Measurements from ENCODE around the gene SYTL4.
A peak's percentile ranks its signal among the peaks of the same experiment; 100 is the strongest.

The SYTL4 gene

DNA sequence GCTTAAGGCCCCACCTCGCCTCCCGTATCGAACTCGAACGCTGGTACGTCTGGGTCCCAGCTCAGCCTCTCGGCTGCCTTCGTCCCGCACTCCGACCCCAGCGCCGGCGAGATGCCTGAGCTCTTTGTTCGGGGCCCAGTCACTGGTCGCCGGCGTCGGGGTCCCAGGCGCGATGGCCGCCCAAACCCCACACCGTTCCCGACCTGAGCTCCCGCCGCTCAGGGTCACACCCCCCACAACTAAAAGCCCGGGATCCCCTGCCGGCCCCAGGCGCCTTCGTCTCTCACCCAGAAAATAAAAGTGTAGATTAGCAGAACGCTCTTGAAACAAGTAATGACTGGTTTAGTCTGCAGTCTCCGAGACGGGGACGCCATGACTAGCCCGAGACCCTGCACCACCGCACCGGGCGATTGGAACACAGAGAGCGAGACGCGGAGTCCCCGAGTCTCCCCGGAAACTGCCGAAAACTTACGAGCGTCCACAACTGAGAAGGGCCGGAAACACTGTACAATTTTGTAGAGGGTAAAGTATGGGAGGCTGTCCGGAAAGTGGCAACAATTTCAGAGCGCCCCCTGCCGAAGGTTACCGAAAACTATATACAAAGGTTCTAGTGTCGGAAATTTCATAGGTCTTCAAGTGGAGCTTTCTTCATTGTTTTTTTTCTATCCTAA lies 95.5 kb downstream of the SYTL4 start, which contains the start of gene TSPAN6:
TSS of gene TSPAN6 (minus strand) at position 486 of the 671 bp plus-strand sequence. CDS start at position 374, 112 bp downstream.
- no peak for TF ChIP-seq EZH2phosphoT487 (IDR thresholded peaks at IDR 0.05; ENCODE audit: borderline replicate concordance)
- TF ChIP-seq, protein P1, sequence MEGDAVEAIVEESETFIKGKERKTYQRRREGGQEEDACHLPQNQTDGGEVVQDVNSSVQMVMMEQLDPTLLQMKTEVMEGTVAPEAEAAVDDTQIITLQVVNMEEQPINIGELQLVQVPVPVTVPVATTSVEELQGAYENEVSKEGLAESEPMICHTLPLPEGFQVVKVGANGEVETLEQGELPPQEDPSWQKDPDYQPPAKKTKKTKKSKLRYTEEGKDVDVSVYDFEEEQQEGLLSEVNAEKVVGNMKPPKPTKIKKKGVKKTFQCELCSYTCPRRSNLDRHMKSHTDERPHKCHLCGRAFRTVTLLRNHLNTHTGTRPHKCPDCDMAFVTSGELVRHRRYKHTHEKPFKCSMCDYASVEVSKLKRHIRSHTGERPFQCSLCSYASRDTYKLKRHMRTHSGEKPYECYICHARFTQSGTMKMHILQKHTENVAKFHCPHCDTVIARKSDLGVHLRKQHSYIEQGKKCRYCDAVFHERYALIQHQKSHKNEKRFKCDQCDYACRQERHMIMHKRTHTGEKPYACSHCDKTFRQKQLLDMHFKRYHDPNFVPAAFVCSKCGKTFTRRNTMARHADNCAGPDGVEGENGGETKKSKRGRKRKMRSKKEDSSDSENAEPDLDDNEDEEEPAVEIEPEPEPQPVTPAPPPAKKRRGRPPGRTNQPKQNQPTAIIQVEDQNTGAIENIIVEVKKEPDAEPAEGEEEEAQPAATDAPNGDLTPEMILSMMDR (conservative IDR thresholded peaks at IDR 0.05; ENCODE audit: low read length) = 0 out of 2 replicates have a peak, but pooled peaks have one; percentile 19
- H3K9me2 ChIP-seq (replicated peaks; ENCODE audit: low read depth, low read length) = no peaks in the 10 kb centered on the region
- no peaks in the 10 kb centered on the region for H3K79me2 ChIP-seq (ENCODE audit: insufficient read depth, low read length)
- no peaks in the 10 kb centered on the region for H3K4me1 ChIP-seq (ENCODE audit: insufficient read depth, low read length, poor library complexity, severe bottlenecking)
- H4K20me1 ChIP-seq (ENCODE audit: insufficient read depth, low read length, poor library complexity, severe bottlenecking) = no peaks in the 10 kb centered on the region
- no peaks in the 10 kb centered on the region for H3K9me3 ChIP-seq (ENCODE audit: insufficient read depth, low read depth, low read length)
- H3K4me2 ChIP-seq (ENCODE audit: low read depth, low read length, poor library complexity, severe bottlenecking) = no peak within 1 kb of the TSS
- no peaks in the 10 kb centered on the region for H3F3A ChIP-seq (ENCODE audit: low read depth)
- H3K27me3 ChIP-seq (ENCODE audit: insufficient read depth, low read length, poor library complexity, severe bottlenecking) = no peaks in the 10 kb centered on the region
- H3K9ac ChIP-seq (ENCODE audit: low read depth, low read length, poor library complexity, severe bottlenecking) = no peak within 1 kb of the TSS
- H2AFZ ChIP-seq (ENCODE audit: low read length) = no peak within 1 kb of the TSS
- H3K4me3 ChIP-seq (ENCODE audit: low read length, poor library complexity, severe bottlenecking) = no peak within 1 kb of the TSS
- H3K36me3 ChIP-seq (ENCODE audit: insufficient read depth, low read length) = no peaks in the 10 kb centered on the region

DNA sequence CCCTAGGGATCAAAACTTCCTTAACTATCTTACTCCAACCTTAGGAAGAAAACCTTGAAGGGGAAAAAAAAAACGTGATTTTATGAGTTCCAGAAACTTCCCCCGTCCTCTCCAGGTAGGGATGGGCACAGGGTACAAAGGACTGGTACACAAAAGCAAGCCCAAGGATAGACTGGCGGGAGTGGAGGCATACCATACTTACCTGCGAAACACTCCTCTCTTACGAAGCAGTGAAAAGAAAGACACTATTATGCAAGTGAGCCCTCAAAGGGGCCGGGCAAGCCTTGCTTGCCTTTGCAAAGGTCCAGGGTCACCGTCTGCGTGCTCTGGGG lies 96.0 kb downstream of the SYTL4 start:
- no peaks in the 10 kb centered on the region for H3K9me3 ChIP-seq (ENCODE audit: insufficient read depth, low read depth, low read length)
- TF ChIP-seq, protein P1 (conservative IDR thresholded peaks at IDR 0.05; ENCODE audit: low read length) = no peak
- no peak for TF ChIP-seq EZH2phosphoT487 (IDR thresholded peaks at IDR 0.05; ENCODE audit: borderline replicate concordance)
- H3K9ac ChIP-seq (ENCODE audit: low read depth, low read length, poor library complexity, severe bottlenecking) = no peak overlapping the region
- no peaks in the 10 kb centered on the region for H3F3A ChIP-seq (ENCODE audit: low read depth)
- H3K27me3 ChIP-seq (ENCODE audit: insufficient read depth, low read length, poor library complexity, severe bottlenecking) = no peaks in the 10 kb centered on the region
- no peaks in the 10 kb centered on the region for H3K79me2 ChIP-seq (ENCODE audit: insufficient read depth, low read length)
- H3K36me3 ChIP-seq (ENCODE audit: insufficient read depth, low read length) = no peaks in the 10 kb centered on the region
- no peaks in the 10 kb centered on the region for H3K9me2 ChIP-seq (replicated peaks; ENCODE audit: low read depth, low read length)
- H3K4me2 ChIP-seq (ENCODE audit: low read depth, low read length, poor library complexity, severe bottlenecking) = no peak overlapping the region
- H3K4me3 ChIP-seq (ENCODE audit: low read length, poor library complexity, severe bottlenecking) = no peak overlapping the region
- no peak overlapping the region for H2AFZ ChIP-seq (ENCODE audit: low read length)
- H3K4me1 ChIP-seq (ENCODE audit: insufficient read depth, low read length, poor library complexity, severe bottlenecking) = no peaks in the 10 kb centered on the region
- no peaks in the 10 kb centered on the region for H4K20me1 ChIP-seq (ENCODE audit: insufficient read depth, low read length, poor library complexity, severe bottlenecking)

DNA sequence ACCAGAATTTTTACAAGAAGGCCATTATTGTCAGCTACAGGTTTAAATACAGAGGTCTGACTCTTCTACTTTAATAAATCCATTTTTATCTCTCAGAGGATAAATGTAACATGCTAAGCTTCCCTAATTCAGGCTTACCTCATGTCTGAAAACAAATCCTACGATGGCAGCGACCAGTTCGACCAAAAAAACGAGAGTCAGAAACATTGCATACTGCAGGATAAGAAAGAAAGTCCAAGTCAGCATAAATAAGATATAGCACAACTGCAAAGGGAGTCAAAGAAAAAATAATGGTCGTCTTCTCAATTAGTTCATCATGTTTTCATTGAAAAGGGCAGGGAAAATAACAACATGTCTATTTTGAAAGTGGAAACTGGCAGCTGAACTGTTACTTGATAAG lies 96.9 kb downstream of the SYTL4 start:
- H3K9me3 ChIP-seq (ENCODE audit: insufficient read depth, low read depth, low read length) = no peaks in the 10 kb centered on the region
- no peak for TF ChIP-seq EZH2phosphoT487 (IDR thresholded peaks at IDR 0.05; ENCODE audit: borderline replicate concordance)
- TF ChIP-seq, protein P1 (conservative IDR thresholded peaks at IDR 0.05; ENCODE audit: low read length) = no peak
- H3K9ac ChIP-seq (ENCODE audit: low read depth, low read length, poor library complexity, severe bottlenecking) = no peak overlapping the region
- no peaks in the 10 kb centered on the region for H3K79me2 ChIP-seq (ENCODE audit: insufficient read depth, low read length)
- no peak overlapping the region for H2AFZ ChIP-seq (ENCODE audit: low read length)
- H4K20me1 ChIP-seq (ENCODE audit: insufficient read depth, low read length, poor library complexity, severe bottlenecking) = no peaks in the 10 kb centered on the region
- H3K9me2 ChIP-seq (replicated peaks; ENCODE audit: low read depth, low read length) = no peaks in the 10 kb centered on the region
- H3F3A ChIP-seq (ENCODE audit: low read depth) = no peaks in the 10 kb centered on the region
- no peaks in the 10 kb centered on the region for H3K36me3 ChIP-seq (ENCODE audit: insufficient read depth, low read length)
- H3K4me1 ChIP-seq (ENCODE audit: insufficient read depth, low read length, poor library complexity, severe bottlenecking) = no peaks in the 10 kb centered on the region
- peaks cover 6% of the 10 kb centered on the region for H3K27me3 ChIP-seq (ENCODE audit: insufficient read depth, low read length, poor library complexity, severe bottlenecking)
- no peak overlapping the region for H3K4me2 ChIP-seq (ENCODE audit: low read depth, low read length, poor library complexity, severe bottlenecking)
- H3K4me3 ChIP-seq (ENCODE audit: low read length, poor library complexity, severe bottlenecking) = no peak overlapping the region
